Ovary (tissue), 9 donors: Measurements from ENCODE around the gene TSFM. TPM values are rescaled to one million over a fixed set of nuclear protein-coding genes. Genes with fewer than 3 reads are reported as not detected.

Experiments used
- DNase-seq, 5 donors: peaks; one replicate each; pipeline ENCODE4 v3.0.0-alpha.2; 2019 to 2020
- H3K27ac ChIP-seq, 2 donors: fragments of 200-600 bp; one replicate each; pipeline versions ENCODE4 v1.5.1 to v1.8.0; 2019 to 2022
- H3K27me3 ChIP-seq: fragments of 200-600 bp; one replicate; pipeline ENCODE4 v1.8.0; 2022
- H3K36me3 ChIP-seq: fragments of 200-600 bp; sonication (generic); one replicate; pipeline ENCODE4 v1.5.1; 2019
- H3K4me1 ChIP-seq: one replicate; pipeline ENCODE4 v1.8.1; 2013; ENCODE audit warnings: mild to moderate bottlenecking, moderate library complexity; ENCODE audit not compliant: insufficient read depth
- H3K4me3 ChIP-seq: fragments of 200-600 bp; sonication (generic); one replicate; pipeline ENCODE4 v1.5.1; 2017
- H3K9me3 ChIP-seq, 2 donors: fragments of 200-600 bp in 1 of 2; sonication (generic) in 1 of 2; one replicate each; pipeline versions ENCODE4 v1.5.1 to v1.8.1; 2013 to 2019; ENCODE audit warnings: mild to moderate bottlenecking in 1 of 2, moderate library complexity in 1 of 2
- EP300 ChIP-seq: sonication (generic); formaldehyde crosslinking; IDR thresholded peaks from one replicate; pipeline ENCODE4 v1.6.1; 2017; ENCODE audit warnings: antibody characterized with exemption
- POLR2A ChIP-seq: fragments of 450-650 bp; IDR thresholded peaks from one replicate; pipeline ENCODE4 v1.6.1; 2017; ENCODE audit warnings: antibody characterized with exemption, mild to moderate bottlenecking, moderate library complexity
- WGBS, 3 donors: extraction: QIAGEN DNeasy Blood & Tissue Kit in 1 of 3; methylation state at CpG; one replicate each; pipeline versions ENCODE4 v1.1.5 to v1.1.7; 2013 to 2017; 5-methylcytosine and 5-hydroxymethylcytosine counted together
- intact Hi-C, 4 donors: fragments of 100-400 bp; cut with DNase I; formaldehyde crosslinking; loops; one replicate each; pipeline versions ENCODE4 v1.11.0 to v1.15.1; 2022 to 2023
- polyA plus RNA-seq, 2 donors: library from polyadenylated mRNA; stranded (reverse); fragments of 200-250 nt in 1 of 2; fragments of 350-450 nt in 1 of 2; fragmentation: Illumina TruSeq in 1 of 2; extraction: RNeasy Lipid Tissue Mini Kit (QIAGEN cat#74804) in 1 of 2; gene quantifications; one replicate each; pipeline ENCODE4 v1.2.3, GENCODE V29; 2013 to 2014
- total RNA-seq, 7 donors: library from RNA; depleted of rRNA in 2 of 7; stranded (reverse); fragments of >200 nt in 2 of 7; fragmentation: NEBNext Ultra II Directional in 3 of 7; extraction: Animal tissue kit (Norgen Biotek cat#: 25700) in 3 of 7; gene quantifications; one replicate each; pipeline versions ENCODE4 v1.1.0 to v1.2.4, GENCODE V29; 2016 to 2023
- TF ChIP-seq, protein P1 (sequence below), 3 donors: fragments of 450-650 bp in 2 of 3; fragments of 200-600 bp in 1 of 3; IDR thresholded peaks; one replicate each; pipeline versions ENCODE4 v1.5.1 to v1.8.0; 2016 to 2022; ENCODE audit warnings: antibody characterized with exemption in 3 of 3, mild to moderate bottlenecking in 1 of 3
- donor health status: DM: no; HTN: no; CAD: no; lungs with moderate emphysema.
- donor health status: DM: no; HTN: no; CAD: no.
- donor health status: Bipolar disorder and iron deficiency.
- donor health status: DM: yes; HTN: yes; CAD: no.
- donor health status: DM: no; HTN: no; CAD: no.
- donor health status: DM: yes; HTN: yes; CAD: no.

Gene TSFM
- total and polyA plus RNA-seq, 9 donors: 13.2 to 28.1 (median 20.1) TPM

DNA sequence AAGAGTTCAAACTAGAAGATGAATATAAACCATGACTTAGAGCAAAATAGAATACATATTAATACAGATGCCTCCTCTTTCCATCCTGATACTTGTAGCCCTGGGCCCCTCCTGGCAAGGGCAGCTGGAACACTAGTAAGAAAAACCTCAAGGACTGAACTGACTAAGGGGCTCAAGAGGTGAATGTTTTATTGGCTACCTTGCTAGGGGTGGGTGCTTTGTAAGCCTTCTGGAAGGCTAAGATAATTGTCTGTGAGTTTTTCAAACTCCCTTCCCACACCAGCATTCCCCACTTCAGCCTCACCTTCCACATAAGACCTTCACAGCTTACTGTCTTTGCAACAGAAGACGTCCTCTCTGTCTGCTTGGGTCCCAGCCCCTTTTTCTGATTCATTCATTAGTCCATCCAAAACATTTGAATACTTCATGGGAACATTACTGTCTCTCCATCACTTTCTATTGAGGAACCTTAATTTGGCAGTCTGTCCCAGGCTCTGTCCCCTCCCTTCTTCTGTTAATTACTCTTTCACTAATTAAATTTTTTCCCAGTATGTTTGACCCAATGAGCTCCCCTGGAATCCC lies 28.7 kb upstream of the TSFM start:
- no peaks in the 10 kb centered on the region for H3K36me3 ChIP-seq
- peaks cover 0 to 10% of the 10 kb centered on the region in 2 donors for H3K9me3 ChIP-seq
- 12 to 23% (median 17%) methylated on average over 1 of the region's 1 CpG for WGBS, 3 donors
- H3K27me3 ChIP-seq: no peaks in the 10 kb centered on the region
- DNase-seq: no peak
- intact Hi-C loops: no loop called here
- H3K27ac ChIP-seq: no peak overlapping the region
- H3K4me1 ChIP-seq: peaks cover 9% of the 10 kb centered on the region
- TF ChIP-seq POLR2A (no peak), EP300 (no peak)
- TF ChIP-seq, protein P1, sequence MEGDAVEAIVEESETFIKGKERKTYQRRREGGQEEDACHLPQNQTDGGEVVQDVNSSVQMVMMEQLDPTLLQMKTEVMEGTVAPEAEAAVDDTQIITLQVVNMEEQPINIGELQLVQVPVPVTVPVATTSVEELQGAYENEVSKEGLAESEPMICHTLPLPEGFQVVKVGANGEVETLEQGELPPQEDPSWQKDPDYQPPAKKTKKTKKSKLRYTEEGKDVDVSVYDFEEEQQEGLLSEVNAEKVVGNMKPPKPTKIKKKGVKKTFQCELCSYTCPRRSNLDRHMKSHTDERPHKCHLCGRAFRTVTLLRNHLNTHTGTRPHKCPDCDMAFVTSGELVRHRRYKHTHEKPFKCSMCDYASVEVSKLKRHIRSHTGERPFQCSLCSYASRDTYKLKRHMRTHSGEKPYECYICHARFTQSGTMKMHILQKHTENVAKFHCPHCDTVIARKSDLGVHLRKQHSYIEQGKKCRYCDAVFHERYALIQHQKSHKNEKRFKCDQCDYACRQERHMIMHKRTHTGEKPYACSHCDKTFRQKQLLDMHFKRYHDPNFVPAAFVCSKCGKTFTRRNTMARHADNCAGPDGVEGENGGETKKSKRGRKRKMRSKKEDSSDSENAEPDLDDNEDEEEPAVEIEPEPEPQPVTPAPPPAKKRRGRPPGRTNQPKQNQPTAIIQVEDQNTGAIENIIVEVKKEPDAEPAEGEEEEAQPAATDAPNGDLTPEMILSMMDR (IDR thresholded peaks at IDR 0.05): no peak
- H3K4me3 ChIP-seq: no peak overlapping the region

DNA sequence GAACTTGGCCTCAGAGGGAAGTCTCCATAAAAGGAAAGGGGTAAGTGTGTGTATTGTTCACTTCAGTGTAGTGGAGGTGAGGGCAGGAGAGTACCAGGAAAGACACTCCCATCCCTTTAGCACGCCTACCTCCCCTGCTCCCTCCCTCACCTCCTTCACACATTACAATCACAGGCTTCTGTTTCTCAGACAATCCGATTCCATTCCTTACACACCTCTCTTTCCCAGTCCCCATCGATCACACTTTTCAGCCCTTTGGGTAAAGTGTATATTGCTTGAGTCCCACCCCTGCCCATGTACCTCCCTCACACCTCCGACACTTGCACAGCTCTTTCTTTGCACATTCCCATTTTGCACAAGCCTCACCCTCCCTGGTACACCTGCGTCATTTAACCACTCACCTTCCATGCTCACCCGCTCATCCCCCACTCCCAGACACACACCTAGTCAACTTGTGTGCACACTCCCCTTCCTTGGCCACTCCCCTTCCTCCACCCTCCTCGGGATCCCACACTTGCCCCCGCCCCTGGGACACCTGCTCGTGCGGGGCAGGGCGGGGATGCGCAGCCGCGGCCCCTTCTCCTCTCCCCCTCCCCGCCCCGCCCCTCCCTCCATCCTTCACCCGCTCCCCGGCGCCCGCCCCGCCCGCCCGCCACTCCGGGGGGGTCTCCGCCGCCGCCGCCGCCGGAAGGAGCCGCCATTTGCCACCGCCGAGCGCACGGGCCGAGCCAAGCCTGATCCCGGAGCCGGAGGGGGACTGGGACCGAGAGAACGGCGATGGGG lies 28.0 kb upstream of the TSFM start, which contains the start of gene MARCHF9:
Gene MARCHF9, plus strand, starts transcription at position 693 of the 783 bp plus-strand sequence. CDS start 426 bp downstream, outside the sequence.
- peaks cover 0 to 10% of the 10 kb centered on the region in 2 donors for H3K9me3 ChIP-seq
- no peaks in the 10 kb centered on the region for H3K36me3 ChIP-seq
- WGBS, 3 donors: 1 to 4% (median 2%) methylated on average over 18 to 38 of the region's 41 CpGs
- H3K4me3 ChIP-seq: peak within 1 kb of the TSS; percentile 69
- intact Hi-C loops: no loop called here
- H3K27me3 ChIP-seq: no peaks in the 10 kb centered on the region
- TF ChIP-seq EP300: no peak
- TF ChIP-seq, protein P1 (IDR thresholded peaks at IDR 0.05): no peak
- no peak for TF ChIP-seq POLR2A
- peaks cover 9% of the 10 kb centered on the region for H3K4me1 ChIP-seq
- peak in 4 of 5 donors; percentile 54 to 64 (median 60) for DNase-seq
- H3K27ac ChIP-seq: peak within 1 kb of the TSS in 1 of 2 donors; percentile 9

DNA sequence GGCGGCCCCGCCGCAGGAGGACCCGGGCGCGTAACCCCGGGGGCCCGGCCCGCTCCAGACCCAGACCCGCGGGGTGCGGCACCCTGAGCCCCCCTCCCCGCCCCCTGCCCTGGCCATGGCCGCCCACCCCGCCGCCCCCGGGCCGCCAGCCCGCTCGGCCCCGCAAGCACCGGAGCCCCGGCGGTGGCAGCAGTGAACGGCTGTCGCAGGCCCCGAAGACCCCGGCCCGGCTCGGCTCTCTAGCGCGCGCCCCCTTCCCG lies 27.5 kb upstream of the TSFM start:
- intact Hi-C loops: no loop called here
- Histone ChIP-seq H3K27ac (peak overlapping the region in 1 of 2 donors; percentile 9), H3K4me1 (peaks cover 9% of the 10 kb centered on the region), H3K9me3 (peaks cover 0 to 10% of the 10 kb centered on the region in 2 donors), H3K4me3 (peak overlapping the region; percentile 69), H3K27me3 (no peaks in the 10 kb centered on the region), H3K36me3 (no peaks in the 10 kb centered on the region)
- 0 to 1% methylated on average over 10 to 34 of the region's 34 CpGs; no CpG with 5 or more reads in 1 of the 3 donors for WGBS, 3 donors
- DNase-seq: peak in 2 of 5 donors; percentile 52 to 60
- TF ChIP-seq, protein P1 (IDR thresholded peaks at IDR 0.05): no peak
- no peak for TF ChIP-seq EP300
- TF ChIP-seq POLR2A: no peak

DNA sequence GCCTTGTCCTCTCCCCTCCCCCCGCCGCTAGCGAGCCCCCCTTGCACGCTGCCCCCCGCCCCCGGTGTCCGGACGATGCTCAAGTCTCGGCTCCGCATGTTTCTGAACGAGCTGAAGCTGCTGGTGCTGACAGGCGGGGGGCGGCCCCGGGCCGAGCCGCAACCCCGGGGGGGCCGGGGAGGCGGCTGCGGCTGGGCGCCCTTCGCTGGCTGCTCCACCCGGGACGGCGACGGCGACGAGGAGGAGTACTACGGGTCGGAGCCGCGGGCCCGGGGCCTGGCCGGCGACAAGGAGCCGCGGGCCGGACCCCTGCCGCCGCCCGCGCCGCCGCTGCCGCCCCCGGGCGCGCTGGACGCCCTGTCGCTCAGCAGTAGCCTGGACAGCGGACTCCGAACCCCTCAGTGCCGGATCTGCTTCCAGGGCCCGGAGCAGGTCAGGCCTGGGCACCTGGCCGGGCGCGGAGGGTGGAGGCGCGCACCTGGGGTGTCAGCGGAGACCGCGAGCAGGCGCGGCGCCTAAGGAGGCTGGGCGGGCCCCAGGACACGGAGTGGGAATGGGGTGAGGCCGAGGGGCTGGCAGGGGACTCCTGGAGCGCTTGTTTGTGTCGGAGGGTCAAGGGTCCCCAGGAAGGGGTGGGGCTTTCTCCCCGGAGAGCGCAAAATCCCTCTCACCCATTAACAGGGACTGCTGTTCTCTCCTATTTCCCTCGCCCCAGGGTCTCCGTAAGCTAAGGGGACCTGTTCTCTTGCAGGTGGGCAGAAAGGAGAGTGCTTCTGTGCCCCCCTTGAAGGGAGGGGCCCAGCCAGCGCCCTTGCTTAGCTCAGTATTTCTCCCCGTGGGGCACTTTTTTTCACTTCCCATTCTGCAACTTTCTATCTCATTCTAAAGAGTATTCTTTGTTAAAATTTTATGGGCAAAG lies 26.9 kb upstream of the TSFM start:
- Histone ChIP-seq H3K9me3 (peaks cover 0 to 10% of the 10 kb centered on the region in 2 donors), H3K4me1 (peaks cover 9% of the 10 kb centered on the region), H3K36me3 (no peaks in the 10 kb centered on the region), H3K27ac (peak overlapping the region in 1 of 2 donors; percentile 9), H3K27me3 (no peaks in the 10 kb centered on the region), H3K4me3 (peak overlapping the region; percentile 69)
- DNase-seq: peak in 3 of 5 donors; percentile 55 to 59 (median 55)
- 2 to 4% (median 3%) methylated on average over 29 to 76 of the region's 76 CpGs for WGBS, 3 donors
- TF ChIP-seq POLR2A (no peak), EP300 (no peak)
- intact Hi-C loops: no loop called here
